Osteoblast (primary cell): ENCODE measurements around the gene MSL2. TPM values are rescaled to one million over a fixed set of nuclear protein-coding genes. Genes with fewer than 3 reads are reported as not detected.

ENCODE experiments used
- DNase-seq: peaks from one replicate; pipeline ENCODE4 v3.0.0; 2011; ENCODE audit warnings: low spot score, mixed read lengths; ENCODE audit not compliant: insufficient read length; ENCODE audit errors: missing footprints
- H2AFZ ChIP-seq: 2 replicates; pipeline ENCODE4 v1.6.0; 2011; ENCODE audit warnings: mild to moderate bottlenecking, low read length
- H3K27ac ChIP-seq: 2 replicates; pipeline ENCODE4 v1.5.1; 2011; ENCODE audit warnings: mild to moderate bottlenecking, low read depth, low read length, moderate library complexity
- H3K27me3 ChIP-seq: 2 replicates; pipeline ENCODE4 v1.6.0; 2012; ENCODE audit warnings: mild to moderate bottlenecking, control low read depth, inconsistent platforms, low read length, moderate library complexity; ENCODE audit not compliant: insufficient read depth
- H3K36me3 ChIP-seq: 2 replicates; pipeline ENCODE4 v1.5.1; 2011; ENCODE audit warnings: mild to moderate bottlenecking, low read length, control low read depth, moderate library complexity; ENCODE audit not compliant: insufficient read depth
- H3K4me1 ChIP-seq: 2 replicates; pipeline ENCODE4 v1.5.1; 2011; ENCODE audit warnings: mild to moderate bottlenecking, low read length, control low read depth, moderate library complexity; ENCODE audit not compliant: insufficient read depth
- H3K4me2 ChIP-seq: 2 replicates; pipeline ENCODE4 v1.6.0; 2011; ENCODE audit warnings: mild to moderate bottlenecking, low read length; ENCODE audit not compliant: insufficient read depth
- H3K4me3 ChIP-seq: fragments of 200-600 bp; sonication (generic); 3 replicates; pipeline ENCODE4 v1.5.1; 2012; ENCODE audit warnings: mild to moderate bottlenecking, low read length, inconsistent platforms; ENCODE audit not compliant: insufficient read depth
- H3K79me2 ChIP-seq: 2 replicates; pipeline ENCODE4 v1.6.0; 2012; ENCODE audit warnings: mild to moderate bottlenecking, low read length, control low read depth, inconsistent platforms; ENCODE audit not compliant: insufficient read depth
- H3K9me3 ChIP-seq: 2 replicates; pipeline ENCODE4 v1.5.1; 2011; ENCODE audit warnings: low read depth, low read length, control low read depth
- H4K20me1 ChIP-seq: 2 replicates; pipeline ENCODE4 v1.6.0; 2012; ENCODE audit warnings: mild to moderate bottlenecking, low read length, control low read depth; ENCODE audit not compliant: insufficient read depth
- total RNA-seq: library from RNA; depleted of rRNA; stranded (reverse); fragments of >200 nt; gene quantifications from 2 replicates; pipeline ENCODE4 v1.2.3, GENCODE V29; 2012
- TF ChIP-seq, protein P1 (sequence below): IDR thresholded peaks from 2 replicates; pipeline ENCODE4 v1.5.1; 2011; ENCODE audit warnings: mild to moderate bottlenecking, low read depth, low read length, moderate library complexity; ENCODE audit errors: extremely low read depth

MSL2 gene
- total RNA-seq, 1 donor = 18.5 TPM

DNA sequence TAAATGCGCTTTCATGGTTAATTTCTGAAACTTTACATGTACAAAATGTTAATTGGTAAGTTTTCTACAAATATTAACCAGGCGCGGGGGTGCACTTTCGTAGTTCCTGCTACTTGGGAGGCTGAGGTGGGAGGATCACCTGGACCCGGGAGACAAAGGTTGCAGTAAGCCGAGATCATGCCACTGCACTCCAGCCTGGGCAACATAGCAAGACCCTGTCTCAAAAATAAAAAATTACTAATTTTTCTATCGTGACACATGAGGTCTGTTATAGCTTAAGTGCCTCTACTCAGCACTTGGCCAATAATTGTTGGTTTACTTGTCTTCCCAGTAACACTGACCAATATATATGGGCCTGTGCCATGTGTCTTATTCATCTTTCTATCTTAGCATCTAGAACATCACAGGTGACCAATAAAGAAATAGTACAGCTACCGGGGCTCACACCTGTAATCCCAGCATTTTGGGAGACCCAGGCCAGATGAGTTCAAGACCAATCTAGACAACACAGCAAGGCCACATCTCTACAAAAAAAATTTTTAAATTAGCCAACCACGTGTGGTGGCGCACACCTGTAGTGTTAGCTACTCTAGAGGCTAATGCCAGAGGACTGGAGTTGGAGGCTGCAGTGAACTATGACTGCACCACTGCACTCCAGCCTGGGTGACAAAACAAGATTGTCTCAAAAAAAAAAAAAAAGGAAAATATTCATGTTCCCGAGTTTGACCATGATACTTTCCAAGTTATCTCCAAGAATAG, 6.1 kb downstream of the MSL2 start:
- Histone ChIP-seq H4K20me1 (peaks cover 94% of the 10 kb centered on the region), H3K4me1 (peaks cover 26% of the 10 kb centered on the region), H3K9me3 (no peaks in the 10 kb centered on the region)

DNA sequence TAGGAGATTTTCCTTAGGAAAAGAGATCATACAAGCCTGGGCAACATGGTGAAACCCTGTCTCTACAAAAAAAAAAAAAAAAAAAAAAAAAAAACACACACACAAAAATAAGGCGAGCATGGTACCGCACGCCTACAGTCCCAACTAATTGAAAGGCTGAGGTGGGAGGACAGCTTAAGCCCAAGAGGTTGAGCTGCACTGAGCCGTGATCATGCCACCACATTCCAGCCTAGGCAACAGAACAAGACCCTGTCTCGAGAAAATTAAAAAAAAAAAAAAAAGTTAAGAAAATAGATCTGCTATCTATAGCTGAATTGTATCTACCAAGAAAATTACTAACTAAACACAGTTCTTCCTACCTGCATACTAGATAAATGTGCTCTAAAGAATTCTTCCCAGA, 7.1 kb downstream of the MSL2 start:
- Histone ChIP-seq H3K27me3 (no peaks in the 10 kb centered on the region), H4K20me1 (peaks cover 94% of the 10 kb centered on the region), H3K79me2 (peaks cover 100% of the 10 kb centered on the region), H2AFZ (no peak overlapping the region), H3K36me3 (no peaks in the 10 kb centered on the region), H3K27ac (no peak overlapping the region), H3K4me3 (no peak overlapping the region), H3K9me3 (no peaks in the 10 kb centered on the region), H3K4me1 (peaks cover 26% of the 10 kb centered on the region), H3K4me2 (no peak overlapping the region)
- TF ChIP-seq, protein P1, sequence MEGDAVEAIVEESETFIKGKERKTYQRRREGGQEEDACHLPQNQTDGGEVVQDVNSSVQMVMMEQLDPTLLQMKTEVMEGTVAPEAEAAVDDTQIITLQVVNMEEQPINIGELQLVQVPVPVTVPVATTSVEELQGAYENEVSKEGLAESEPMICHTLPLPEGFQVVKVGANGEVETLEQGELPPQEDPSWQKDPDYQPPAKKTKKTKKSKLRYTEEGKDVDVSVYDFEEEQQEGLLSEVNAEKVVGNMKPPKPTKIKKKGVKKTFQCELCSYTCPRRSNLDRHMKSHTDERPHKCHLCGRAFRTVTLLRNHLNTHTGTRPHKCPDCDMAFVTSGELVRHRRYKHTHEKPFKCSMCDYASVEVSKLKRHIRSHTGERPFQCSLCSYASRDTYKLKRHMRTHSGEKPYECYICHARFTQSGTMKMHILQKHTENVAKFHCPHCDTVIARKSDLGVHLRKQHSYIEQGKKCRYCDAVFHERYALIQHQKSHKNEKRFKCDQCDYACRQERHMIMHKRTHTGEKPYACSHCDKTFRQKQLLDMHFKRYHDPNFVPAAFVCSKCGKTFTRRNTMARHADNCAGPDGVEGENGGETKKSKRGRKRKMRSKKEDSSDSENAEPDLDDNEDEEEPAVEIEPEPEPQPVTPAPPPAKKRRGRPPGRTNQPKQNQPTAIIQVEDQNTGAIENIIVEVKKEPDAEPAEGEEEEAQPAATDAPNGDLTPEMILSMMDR = no peak
- DNase-seq = no peak

More for the DNA sequence above, 6.1 kb downstream of the MSL2 start:
- no peak overlapping the region for H3K4me3 ChIP-seq
- no peak overlapping the region for H3K4me2 ChIP-seq
- H3K27ac ChIP-seq = no peak overlapping the region
- DNase-seq = no peak
- H3K27me3 ChIP-seq = no peaks in the 10 kb centered on the region
- TF ChIP-seq, protein P1 = no peak
- peaks cover 100% of the 10 kb centered on the region for H3K79me2 ChIP-seq
- no peak overlapping the region for H2AFZ ChIP-seq
- no peaks in the 10 kb centered on the region for H3K36me3 ChIP-seq

DNA sequence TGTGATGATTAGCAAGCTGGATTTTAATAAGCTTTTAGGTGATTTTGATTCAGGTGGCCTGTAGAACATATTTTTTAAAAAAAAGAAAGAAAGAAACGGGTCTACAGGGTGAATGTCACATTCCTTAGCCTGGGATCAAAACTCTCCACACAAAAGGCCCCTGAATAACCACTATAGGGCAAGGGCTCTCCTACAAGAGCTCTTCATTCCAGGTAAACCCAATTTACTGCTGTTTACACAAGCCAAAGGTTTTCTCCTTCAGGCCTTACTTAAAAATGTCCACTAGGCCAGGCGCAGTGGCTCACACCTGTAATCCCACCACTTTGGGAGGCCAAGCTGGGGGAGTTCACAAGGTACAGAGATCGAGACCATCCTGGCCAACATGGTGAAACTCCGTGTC, 8.3 kb downstream of the MSL2 start:
- H3K79me2 ChIP-seq = peaks cover 100% of the 10 kb centered on the region
- H3K27ac ChIP-seq = no peak overlapping the region
- TF ChIP-seq, protein P1 = no peak
- no peak overlapping the region for H2AFZ ChIP-seq
- H3K4me2 ChIP-seq = no peak overlapping the region
- peaks cover 26% of the 10 kb centered on the region for H3K4me1 ChIP-seq
- no peaks in the 10 kb centered on the region for H3K27me3 ChIP-seq
- DNase-seq = no peak
- no peak overlapping the region for H3K4me3 ChIP-seq
- H4K20me1 ChIP-seq = peaks cover 94% of the 10 kb centered on the region
- H3K9me3 ChIP-seq = no peaks in the 10 kb centered on the region
- no peaks in the 10 kb centered on the region for H3K36me3 ChIP-seq

DNA sequence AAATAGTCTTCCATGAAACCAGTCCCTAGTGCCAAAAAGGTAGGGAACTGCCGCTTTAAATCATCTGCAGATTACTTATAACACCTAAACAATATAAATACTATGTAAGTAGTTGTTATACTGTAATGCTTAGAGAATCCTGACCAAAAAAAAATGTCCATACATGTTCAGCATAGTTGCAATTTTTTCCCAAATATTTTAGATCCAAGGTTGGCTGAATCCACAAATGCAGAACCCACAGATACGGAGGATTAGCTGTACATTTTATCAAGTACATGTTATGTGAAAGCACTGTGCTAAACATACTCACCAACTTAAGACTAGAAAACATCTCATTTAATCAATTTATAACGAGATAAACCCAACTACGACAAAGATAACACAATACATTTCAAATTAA, 9.3 kb downstream of the MSL2 start:
- DNase-seq = no peak
- Histone ChIP-seq H4K20me1 (peaks cover 90% of the 10 kb centered on the region), H3K9me3 (no peaks in the 10 kb centered on the region), H2AFZ (no peak overlapping the region), H3K4me2 (no peak overlapping the region), H3K36me3 (no peaks in the 10 kb centered on the region), H3K4me3 (no peak overlapping the region), H3K27ac (no peak overlapping the region), H3K27me3 (no peaks in the 10 kb centered on the region), H3K79me2 (peaks cover 100% of the 10 kb centered on the region), H3K4me1 (peaks cover 18% of the 10 kb centered on the region)
- TF ChIP-seq, protein P1 = no peak
